ENCODE measurements around the gene LENG8.

GRCh38 chr19:54492568-54492967 is 43.6 kb downstream of the LENG8 start:
- TF ChIP-seq CTCF (conservative IDR thresholded peaks at IDR 0.05; ENCODE audit: low read length) (no peak), EZH2phosphoT487 (IDR thresholded peaks at IDR 0.05; ENCODE audit: borderline replicate concordance, low read depth, low read length) (no peak)

All from OCI-LY7 (cell line).